Embryonic facial prominence (tissue), 1 donor: ENCODE data around the gene PDILT.
"Not testable (repeated sequence)": the region's sequence is repeated elsewhere in the genome, so short reads cannot be mapped to it uniquely, and the experiment has no call there.

Experiments used
- DNase-seq: peaks from one replicate; pipeline ENCODE4 v3.0.0-alpha.2; 2016; ENCODE audit errors: extremely low spot score

The PDILT gene

GRCh38 chr16:20404637-20405036, at the start of gene PDILT:
Gene PDILT (minus strand): TSS chr16:20404737. CDS start chr16:20399300, 5,437 bp downstream.
- no peak for DNase-seq

- not testable (repeated sequence) for DNase-seq
These were observed 49.1 kb upstream of the PDILT start for GRCh38 chr16:20453633-20454032.

GRCh38 chr16:20451364-20451763, 46.8 kb upstream of the PDILT start, which contains the start of gene ACSM2A:
Gene ACSM2A (plus strand): TSS chr16:20451521. CDS start chr16:20460115, 8,594 bp downstream.
- DNase-seq: not testable (repeated sequence)

DNA sequence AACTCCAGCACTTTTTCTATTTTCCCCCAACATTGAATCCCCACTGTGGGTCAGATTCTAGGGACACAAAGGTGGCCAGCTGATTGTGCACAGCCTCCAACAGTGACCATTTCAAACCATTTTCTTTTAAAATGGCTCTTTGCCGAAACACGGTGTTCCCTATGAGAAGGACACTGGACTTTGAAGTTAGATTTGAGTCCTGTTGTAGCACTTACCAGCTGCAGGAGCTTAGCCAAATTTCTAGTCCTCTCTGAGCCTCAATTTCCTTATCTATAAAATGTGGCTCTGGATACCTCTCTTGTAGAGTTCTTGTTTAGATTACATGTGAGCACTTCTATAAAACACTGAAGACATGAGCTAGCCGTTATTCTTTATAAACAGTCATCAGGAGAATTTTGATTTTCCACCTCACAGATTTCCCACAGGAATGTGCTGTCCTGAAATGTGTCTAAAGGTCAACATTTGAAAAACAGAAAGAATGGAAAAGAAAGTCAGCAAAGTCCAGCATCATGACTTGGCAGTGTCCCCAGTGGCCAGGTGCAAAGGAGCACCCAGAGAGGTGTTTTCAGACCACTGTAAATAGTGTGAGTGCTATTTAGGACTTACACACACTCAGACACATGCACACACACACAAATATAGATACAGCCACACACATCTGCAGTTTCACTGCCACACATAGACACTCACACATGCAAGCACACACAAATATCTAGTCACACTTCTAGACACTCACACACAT, 42.3 kb upstream of the PDILT start:
- not testable (repeated sequence) for DNase-seq

- DNase-seq: not testable (repeated sequence)
These were observed 37.3 kb upstream of the PDILT start for GRCh38 chr16:20441859-20442258.

- no peak for DNase-seq
These were observed 36.7 kb upstream of the PDILT start for GRCh38 chr16:20441191-20441590.

GRCh38 chr16:20440731-20441130, 36.2 kb upstream of the PDILT start:
- not testable (repeated sequence) for DNase-seq

DNA sequence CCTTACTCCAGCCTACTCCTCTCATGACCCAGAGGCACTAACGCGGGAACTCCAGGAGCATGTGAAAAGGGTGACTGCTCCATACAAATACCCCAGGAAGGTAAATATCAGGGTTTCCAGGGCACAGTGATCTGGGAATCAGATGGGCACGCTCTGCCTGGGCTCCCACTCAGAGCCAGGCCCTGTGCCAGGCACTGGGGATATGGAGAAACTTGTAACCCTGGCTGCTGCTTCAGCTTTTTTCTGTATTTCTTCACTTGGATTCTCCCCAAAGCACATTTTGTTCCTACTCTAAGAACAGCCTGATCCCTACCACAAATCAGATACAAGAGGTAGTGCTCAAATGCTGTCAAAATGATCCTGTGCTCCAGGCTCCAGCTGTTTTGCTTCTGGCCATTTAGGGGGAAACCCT, 35.3 kb upstream of the PDILT start:
- DNase-seq: not testable (repeated sequence)

DNA sequence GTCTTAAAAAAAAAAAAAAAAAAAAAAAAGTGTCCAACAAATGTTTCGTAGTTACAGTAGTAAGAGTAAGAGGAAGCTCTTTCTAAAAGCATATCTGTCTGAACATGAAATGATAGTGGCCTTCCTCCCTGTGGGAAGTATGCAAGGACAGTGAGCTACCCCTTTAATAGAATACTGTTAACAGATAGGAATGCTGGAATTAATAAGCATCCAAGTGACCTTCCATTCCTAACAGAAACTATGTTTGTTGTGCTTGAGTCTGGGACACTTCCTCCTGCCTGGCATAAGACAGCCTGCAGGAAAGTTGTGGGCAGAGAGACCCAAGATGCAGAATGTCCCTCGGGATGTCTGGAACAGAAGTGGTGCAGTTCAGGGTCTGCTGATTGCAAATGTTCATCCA, 34.4 kb upstream of the PDILT start:
- DNase-seq: not testable (repeated sequence)

- DNase-seq: no peak
These were observed 26.4 kb upstream of the PDILT start for GRCh38 chr16:20430948-20431347.

- DNase-seq: not testable (repeated sequence)
These were observed 25.9 kb upstream of the PDILT start for GRCh38 chr16:20430480-20430879.

- not testable (repeated sequence) for DNase-seq
These were observed 25.0 kb upstream of the PDILT start for GRCh38 chr16:20429499-20429898.

DNA sequence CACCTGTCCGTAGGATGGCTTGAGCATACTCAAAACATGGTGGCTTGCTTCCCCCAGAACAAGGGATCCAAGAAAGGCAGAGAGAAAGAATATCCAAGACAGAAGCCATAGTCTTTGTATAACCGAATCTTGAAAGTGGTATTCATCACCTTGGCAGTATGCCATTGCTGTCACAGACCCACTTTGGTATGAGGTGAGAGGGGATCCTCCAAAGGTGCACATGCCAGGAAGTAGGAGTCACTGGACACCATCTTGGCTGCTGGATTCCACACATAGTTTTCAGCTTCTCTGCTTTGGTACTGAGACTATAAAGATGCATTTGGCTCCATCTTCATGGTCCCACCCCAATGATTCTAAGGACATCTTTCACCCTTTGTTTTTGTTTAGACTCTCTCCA, 22.9 kb upstream of the PDILT start:
- not testable (repeated sequence) for DNase-seq

DNA sequence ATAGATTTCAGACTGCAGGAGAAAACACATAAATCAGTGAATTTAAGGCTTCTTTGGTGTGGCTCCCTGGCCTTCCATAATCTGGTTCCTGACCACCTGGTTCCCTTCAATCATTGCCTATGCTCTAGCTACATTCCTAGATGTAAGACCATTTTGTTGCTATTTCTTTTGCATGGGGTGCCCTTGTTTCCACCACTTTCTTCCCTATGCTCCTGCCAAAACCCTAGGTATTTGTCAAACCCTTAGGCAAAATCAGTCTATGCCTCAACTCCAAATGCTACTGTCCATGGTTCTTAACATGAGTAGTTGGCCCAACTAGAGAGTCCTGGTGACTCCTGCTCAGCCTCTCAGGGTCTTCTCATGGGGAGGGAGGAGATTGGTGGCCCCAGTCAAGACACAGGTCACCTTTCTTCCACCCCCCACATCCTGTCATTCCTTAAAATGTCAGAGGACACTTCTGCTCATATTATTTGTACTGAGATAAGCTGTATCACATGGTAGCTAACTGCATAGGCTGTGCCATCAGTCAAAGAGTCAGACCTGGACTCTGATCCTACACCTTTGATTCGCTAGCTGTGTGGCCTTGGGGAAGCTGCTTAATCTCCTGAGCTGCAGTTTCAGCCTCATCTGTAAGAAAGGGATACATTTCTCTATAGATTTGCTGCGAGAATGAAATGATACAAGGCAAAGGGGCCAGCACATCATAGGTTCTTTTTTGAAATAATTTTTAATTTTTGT, 19.8 kb upstream of the PDILT start:
- no peak for DNase-seq

- not testable (repeated sequence) for DNase-seq
These were observed 19.2 kb upstream of the PDILT start for GRCh38 chr16:20423772-20424128.

- DNase-seq: not testable (repeated sequence)
These were observed 17.2 kb upstream of the PDILT start for GRCh38 chr16:20421748-20422147.

DNA sequence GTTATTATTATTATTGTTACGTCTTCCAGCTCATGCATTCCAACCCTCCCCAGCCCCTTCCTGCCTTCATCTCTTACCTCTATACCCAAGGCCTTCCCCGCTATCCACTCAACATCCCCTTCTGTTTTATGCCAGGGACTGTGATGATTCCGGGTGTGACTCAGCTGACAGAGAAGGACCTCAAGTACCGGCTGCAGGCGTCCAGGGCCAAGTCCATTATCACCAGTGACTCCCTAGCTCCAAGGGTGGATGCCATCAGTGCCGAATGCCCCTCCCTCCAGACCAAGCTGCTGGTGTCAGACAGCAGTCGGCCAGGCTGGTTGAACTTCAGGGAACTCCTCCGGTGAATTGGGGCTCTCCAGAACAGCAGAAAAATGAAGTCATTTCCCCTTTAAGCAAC, 14.6 kb upstream of the PDILT start:
- not testable (repeated sequence) for DNase-seq

DNA sequence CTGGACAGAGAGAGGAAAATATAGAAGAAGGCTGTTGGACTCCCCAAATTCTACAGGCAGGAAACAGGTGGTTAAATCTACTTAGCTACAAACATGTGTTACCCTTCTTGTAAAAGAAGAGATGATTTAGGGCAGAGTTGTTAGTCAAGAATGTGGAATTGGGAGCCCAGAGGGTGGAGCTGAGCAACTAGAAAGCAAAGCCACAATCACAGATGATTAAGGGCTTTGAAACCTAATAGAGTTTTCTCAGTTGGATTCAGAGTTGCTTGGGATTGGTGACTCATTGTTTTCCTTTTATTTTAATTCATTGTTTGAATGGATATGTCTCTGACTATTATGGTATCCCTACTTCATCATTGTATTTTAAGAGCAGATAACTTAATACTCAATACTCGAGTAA, 11.0 kb upstream of the PDILT start:
- DNase-seq: no peak

GRCh38 chr16:20411055-20411454, 6.5 kb upstream of the PDILT start:
- DNase-seq: no peak

- no peak for DNase-seq
These were observed 5.7 kb upstream of the PDILT start for GRCh38 chr16:20410121-20410723.

- DNase-seq: no peak
These were observed 5.0 kb upstream of the PDILT start, which contains the start of gene ACSM5 for GRCh38 chr16:20409398-20410120. Gene ACSM5 (plus strand): TSS chr16:20409534. CDS start chr16:20411485, 1,951 bp downstream.

- no peak for DNase-seq
These were observed 1.9 kb downstream of the PDILT start for GRCh38 chr16:20402651-20403050.
